HepG2 (cell line): ENCODE results near the gene RPS19BP1. TPM values are rescaled to one million over a fixed set of nuclear protein-coding genes. Genes with fewer than 3 reads are reported as not detected.

ENCODE experiments used
- ATAC-seq: fragments of 200-7000 bp; cut with Tn5 transposase; 3 replicates; pipeline ENCODE4 v1.9.1; 2020; ENCODE audit warnings: mild to moderate bottlenecking, moderate library complexity
- BruUV-seq: library from RNA; stranded (reverse); fragments of 400-500 nt; replicated peaks from 2 replicates; lab custom pipeline; 2021; lab: Mats Ljungman, UMichigan
- CTCF ChIA-PET: fragments of 300-600 bp; formaldehyde crosslinking; extraction: SDS; loops from one replicate; lab custom pipeline; 2021; ENCODE audit warnings: low total read pairs, inconsistent platforms, low intra/inter-chr PET ratio; lab: Yijun Ruan, JAX
- POLR2A ChIA-PET: fragments of 350-600 bp; sonication (Branson Sonifier 250); formaldehyde crosslinking; loops from one replicate; lab custom pipeline; 2020; ENCODE audit warnings: antibody characterized with exemption, inconsistent platforms; lab: Yijun Ruan, JAX
- DNase-seq: peaks from one replicate; pipeline ENCODE4 v3.0.0-alpha.2; 2015; ENCODE audit warnings: low spot score
- FAIRE-seq: peaks from 3 replicates; lab custom pipeline; 2011; peaks lifted over from hg19 to GRCh38; lab: Jason Lieb, UNC
- H2AFZ ChIP-seq: one replicate; pipeline ENCODE4 v1.6.1; 2011; ENCODE audit warnings: low read length, inconsistent platforms
- H3K27ac ChIP-seq: fragments of 300-600 bp; 3 replicates; pipeline ENCODE4 v1.8.0; 2011; ENCODE audit warnings: mixed run types, mild to moderate bottlenecking, mixed read lengths, low read length, inconsistent platforms; ENCODE audit not compliant: insufficient read depth; ENCODE audit errors: extremely low read length
- H3K27me3 ChIP-seq, 2 experiments: fragments of 200-600 bp in 1 of 2; 2 replicates in 1 of 2; 3 replicates in 1 of 2; pipeline versions ENCODE4 v1.6.0 to v1.8.0; 2011; ENCODE audit warnings: low read length in 2 of 2, mild to moderate bottlenecking in 2 of 2, moderate library complexity in 2 of 2, inconsistent platforms in 1 of 2; ENCODE audit not compliant: insufficient read depth in 2 of 2, control insufficient read depth in 1 of 2
- H3K36me3 ChIP-seq, 2 experiments: fragments of 200-600 bp in 1 of 2; replicated peaks in 1 of 2; 2 replicates in 1 of 2; 3 replicates in 1 of 2; pipeline versions ENCODE4 v1.5.1 to v1.8.0; 2011; ENCODE audit warnings: low read length in 2 of 2, inconsistent platforms in 1 of 2; ENCODE audit not compliant: insufficient read depth in 2 of 2, control insufficient read depth in 1 of 2
- H3K4me1 ChIP-seq: 2 replicates; pipeline ENCODE4 v1.5.1; 2012; ENCODE audit warnings: low read length, inconsistent platforms; ENCODE audit not compliant: insufficient read depth
- H3K4me2 ChIP-seq: 2 replicates; pipeline ENCODE4 v1.6.0; 2011; ENCODE audit warnings: low read depth, low read length, inconsistent platforms
- H3K4me3 ChIP-seq, 3 experiments: fragments of 200-600 bp in 1 of 3; sonication (generic), shearing (Covaris generic) in 1 of 3; replicated peaks in 1 of 3; 2 replicates each; pipeline ENCODE4 v1.5.1; 2011 to 2016; ENCODE audit warnings: low read length in 3 of 3, inconsistent platforms in 2 of 3, low read depth in 2 of 3, mild to moderate bottlenecking in 2 of 3, control low read depth in 1 of 3, mixed read lengths in 1 of 3; ENCODE audit not compliant: insufficient read depth in 1 of 3
- H3K79me2 ChIP-seq: one replicate; pipeline ENCODE4 v1.6.1; 2011; ENCODE audit warnings: low read length, inconsistent platforms; ENCODE audit not compliant: insufficient read depth
- H3K9ac ChIP-seq: 2 replicates; pipeline ENCODE4 v1.6.0; 2011; ENCODE audit warnings: mild to moderate bottlenecking, low read depth, low read length, inconsistent platforms; ENCODE audit not compliant: insufficient read depth
- H3K9me3 ChIP-seq: 2 replicates; pipeline ENCODE4 v1.5.1; 2012; ENCODE audit warnings: mild to moderate bottlenecking, low read length
- H4K20me1 ChIP-seq: 2 replicates; pipeline ENCODE4 v1.6.0; 2011; ENCODE audit warnings: inconsistent platforms, mild to moderate bottlenecking, low read length, moderate library complexity; ENCODE audit not compliant: insufficient read depth
- ARID3A ChIP-seq: IDR thresholded peaks from 2 replicates; pipeline ENCODE4 v1.6.1; 2012; ENCODE audit warnings: low read depth, low read length, improper control_type of control experiment
- KDM4B ChIP-seq: sonication (generic); formaldehyde crosslinking; IDR thresholded peaks from 2 replicates; pipeline ENCODE4 v1.4.0; 2020; ENCODE audit warnings: missing genetic modification reagents
- KLF13 ChIP-seq: sonication (generic); formaldehyde crosslinking; IDR thresholded peaks from 2 replicates; pipeline ENCODE4 v1.4.0; 2020; ENCODE audit warnings: mild to moderate bottlenecking, missing genetic modification reagents
- SP5 ChIP-seq: IDR thresholded peaks from 2 replicates; pipeline ENCODE4 v1.6.1; 2016; ENCODE audit warnings: low read depth, borderline replicate concordance
- SRSF9 ChIP-seq: fragments of 200-400 bp; formaldehyde crosslinking; IDR thresholded peaks from 2 replicates; pipeline ENCODE4 v1.6.1; 2018; ENCODE audit warnings: borderline replicate concordance, mild to moderate bottlenecking, low read depth, low read length; ENCODE audit not compliant: insufficient read depth, poor library complexity, severe bottlenecking
- ZNF20 ChIP-seq: sonication (generic); formaldehyde crosslinking; IDR thresholded peaks from 2 replicates; pipeline ENCODE4 v1.4.0; 2020; ENCODE audit warnings: mild to moderate bottlenecking, moderate library complexity, missing genetic modification reagents
- ZNF251 ChIP-seq: sonication (generic); formaldehyde crosslinking; IDR thresholded peaks from 2 replicates; pipeline ENCODE4 v1.9.0; 2021; ENCODE audit warnings: mild to moderate bottlenecking, missing genetic modification reagents
- WGBS: methylation state at CpG from one replicate; pipeline ENCODE4 v1.1.6; 2017; ENCODE audit warnings: low lambda C conversion rate; 5-methylcytosine and 5-hydroxymethylcytosine counted together
- in situ Hi-C: cut with HindIII; loops from 2 replicates; pipeline ENCODE4 v1.10.0; 2017; ENCODE audit warnings: low pct_unique_long_range_greater_than_20kb; ENCODE audit not compliant: extremely low pct_ligation_motif_present
- intact Hi-C: fragments of 100-400 bp; cut with micrococcal nuclease; formaldehyde crosslinking; loops from one replicate; pipeline ENCODE4 v1.10.0; 2022; ENCODE audit not compliant: unreplicated experiment
- polyA plus RNA-seq, 8 experiments: library from polyadenylated mRNA; depleted of rRNA in 3 of 8; stranded (reverse) in 7 of 8; unstranded in 1 of 8; fragments of >200 nt; fragmentation: Illumina TruSeq in 4 of 8; extraction: Trizol in 4 of 8; gene quantifications; 2 replicates each; pipeline versions ENCODE4 v1.2.1 to v1.2.3, GENCODE V29; 2011 to 2016; ENCODE audit warnings: low read depth in 4 of 8, missing spikeins in 1 of 8, mixed read lengths in 1 of 8; ENCODE audit not compliant: insufficient read depth in 1 of 8
- total RNA-seq, 5 experiments: library from RNA; depleted of rRNA; stranded (reverse); fragments of >200 nt; fragmentation: Illumina TruSeq; extraction: Trizol; gene quantifications; 2 replicates each; pipeline ENCODE4 v1.2.3, GENCODE V29; 2016; ENCODE audit warnings: low read depth in 1 of 5
- TF ChIP-seq, protein P1 (sequence below): sonication (generic); formaldehyde crosslinking; IDR thresholded peaks from 2 replicates; pipeline ENCODE4 v1.4.0; 2020; ENCODE audit warnings: missing genetic modification reagents
- TF ChIP-seq, protein P2 (sequence below): sonication (generic); formaldehyde crosslinking; IDR thresholded peaks from 2 replicates; pipeline ENCODE4 v1.5.1; 2020; ENCODE audit warnings: missing genetic modification reagents, mild to moderate bottlenecking, borderline replicate concordance

RPS19BP1 gene
- total and polyA plus RNA-seq, 2 of the 13 experiments (the other 11 are each of a cell fraction or from before 2014, with no cell fraction given), result 44.3 to 81.3 TPM

- in situ Hi-C loops, result no loop called here
- intact Hi-C loops, result no loop called here
These were observed 34.2 kb downstream of the RPS19BP1 start for GRCh38 chr22:39498368-39498767.

DNA sequence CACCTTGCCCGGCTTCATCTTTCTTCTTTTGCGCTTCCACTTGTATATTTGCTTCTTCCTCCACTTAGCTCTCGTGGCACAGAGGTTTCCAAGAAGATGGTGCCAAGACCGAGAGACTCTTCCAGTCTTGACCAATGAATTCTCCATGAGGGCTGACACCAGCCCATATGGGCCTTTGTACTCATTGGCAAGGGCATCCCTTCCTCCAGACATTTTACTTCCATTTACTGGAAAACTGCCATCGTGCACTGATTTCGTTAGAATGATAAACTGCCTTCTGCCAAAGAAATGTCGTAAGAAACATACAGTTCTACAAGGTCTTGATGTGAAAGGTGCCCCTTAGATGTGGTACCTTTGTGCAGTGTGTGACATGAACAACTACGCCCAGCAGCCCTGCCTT, 35.1 kb downstream of the RPS19BP1 start:
- no peak overlapping the region for H3K27ac ChIP-seq
- H3K9me3 ChIP-seq, result no peaks in the 10 kb centered on the region
- in situ Hi-C loops, result no loop called here
- no peak for FAIRE-seq
- ChIA-PET POLR2A (interaction anchor here (2.0 to 9.1 kb wide), 2 partner anchors 22 to 30 kb away, joined by 41 to 167 read pairs; partner anchors contain the start of genes ATF4 and RPS19BP1), CTCF (interaction anchor here (2.8 kb wide), 1 partner anchor 32 kb away, joined by 24 read pairs; no protein-coding TSS in a partner anchor)
- no peaks in the 10 kb centered on the region for H3K79me2 ChIP-seq
- DNase-seq, result no peak
- no peak overlapping the region for H3K4me3 ChIP-seq
- H2AFZ ChIP-seq, result no peak overlapping the region
- peaks cover 0 to under 1% of the 10 kb centered on the region in 2 experiments; a peak in 1 of 5 replicates for H3K27me3 ChIP-seq
- ATAC-seq, result no peak
- no TSS peak for BruUV-seq
- peaks cover 57% of the 10 kb centered on the region for H3K4me1 ChIP-seq
- intact Hi-C loops, result no loop called here
- H4K20me1 ChIP-seq, result no peaks in the 10 kb centered on the region
- H3K4me2 ChIP-seq, result no peak overlapping the region
- 90% methylated on average over 8 of the region's 8 CpGs for WGBS
- no peak overlapping the region for H3K9ac ChIP-seq
- no peaks in the 10 kb centered on the region for H3K36me3 ChIP-seq
- TF ChIP-seq KLF13 (CRISPR knock-in tag) (no peak), ZNF251 (CRISPR knock-in tag) (no peak), SRSF9 (no peak)
- TF ChIP-seq, protein P1, sequence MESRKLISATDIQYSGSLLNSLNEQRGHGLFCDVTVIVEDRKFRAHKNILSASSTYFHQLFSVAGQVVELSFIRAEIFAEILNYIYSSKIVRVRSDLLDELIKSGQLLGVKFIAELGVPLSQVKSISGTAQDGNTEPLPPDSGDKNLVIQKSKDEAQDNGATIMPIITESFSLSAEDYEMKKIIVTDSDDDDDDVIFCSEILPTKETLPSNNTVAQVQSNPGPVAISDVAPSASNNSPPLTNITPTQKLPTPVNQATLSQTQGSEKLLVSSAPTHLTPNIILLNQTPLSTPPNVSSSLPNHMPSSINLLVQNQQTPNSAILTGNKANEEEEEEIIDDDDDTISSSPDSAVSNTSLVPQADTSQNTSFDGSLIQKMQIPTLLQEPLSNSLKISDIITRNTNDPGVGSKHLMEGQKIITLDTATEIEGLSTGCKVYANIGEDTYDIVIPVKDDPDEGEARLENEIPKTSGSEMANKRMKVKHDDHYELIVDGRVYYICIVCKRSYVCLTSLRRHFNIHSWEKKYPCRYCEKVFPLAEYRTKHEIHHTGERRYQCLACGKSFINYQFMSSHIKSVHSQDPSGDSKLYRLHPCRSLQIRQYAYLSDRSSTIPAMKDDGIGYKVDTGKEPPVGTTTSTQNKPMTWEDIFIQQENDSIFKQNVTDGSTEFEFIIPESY (CRISPR knock-in tag), result no peak
- TF ChIP-seq, protein P2, sequence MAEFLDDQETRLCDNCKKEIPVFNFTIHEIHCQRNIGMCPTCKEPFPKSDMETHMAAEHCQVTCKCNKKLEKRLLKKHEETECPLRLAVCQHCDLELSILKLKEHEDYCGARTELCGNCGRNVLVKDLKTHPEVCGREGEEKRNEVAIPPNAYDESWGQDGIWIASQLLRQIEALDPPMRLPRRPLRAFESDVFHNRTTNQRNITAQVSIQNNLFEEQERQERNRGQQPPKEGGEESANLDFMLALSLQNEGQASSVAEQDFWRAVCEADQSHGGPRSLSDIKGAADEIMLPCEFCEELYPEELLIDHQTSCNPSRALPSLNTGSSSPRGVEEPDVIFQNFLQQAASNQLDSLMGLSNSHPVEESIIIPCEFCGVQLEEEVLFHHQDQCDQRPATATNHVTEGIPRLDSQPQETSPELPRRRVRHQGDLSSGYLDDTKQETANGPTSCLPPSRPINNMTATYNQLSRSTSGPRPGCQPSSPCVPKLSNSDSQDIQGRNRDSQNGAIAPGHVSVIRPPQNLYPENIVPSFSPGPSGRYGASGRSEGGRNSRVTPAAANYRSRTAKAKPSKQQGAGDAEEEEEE, result no peak

More at GRCh38 chr22:39498368-39498767, 34.2 kb downstream of the RPS19BP1 start:
- Histone ChIP-seq H3K9me3 (no peaks in the 10 kb centered on the region), H2AFZ (no peak overlapping the region), H3K4me2 (peak overlapping the region; percentile 62), H4K20me1 (0 out of 2 replicates have a peak, but pooled peaks cover 3% of the 10 kb centered on the region), H3K9ac (peak overlapping the region; percentile 27; the same call in 1 of the 2 replicates), H3K27ac (no peak overlapping the region), H3K4me1 (peaks cover 59% of the 10 kb centered on the region), H3K36me3 (no peaks in the 10 kb centered on the region), H3K79me2 (peaks cover 8% of the 10 kb centered on the region), H3K27me3 (no peaks in the 10 kb centered on the region; a peak in 1 of 5 replicates), H3K4me3 (0 out of 6 replicates have a peak overlapping the region, but pooled peaks of 1 of the 3 experiments have one; percentile 1)
- no TSS peak for BruUV-seq
- ChIA-PET POLR2A (interaction anchor here (0.7 to 9.1 kb wide), 5 partner anchors 8 to 1395 kb away, joined by 3 to 167 read pairs (median 5); partner anchors contain the start of genes ATF4 and RPS19BP1), CTCF (no interaction called here)
- ATAC-seq, result no peak
- 0% methylated on average over 1 of the region's 2 CpGs for WGBS
- no peak for FAIRE-seq
- DNase-seq, result no peak
- TF ChIP-seq SP5 (CRISPR knock-in tag) (no peak), ARID3A (no peak), KDM4B (CRISPR knock-in tag) (no peak), ZNF20 (CRISPR knock-in tag) (no peak)
